HepG2 (cell line): Measurements from ENCODE around the gene IFNAR2. TPM values are rescaled to one million over a fixed set of nuclear protein-coding genes. Genes with fewer than 3 reads are reported as not detected.

Experiments
- EED ChIP-seq: sonication (generic); formaldehyde crosslinking; IDR thresholded peaks from 2 replicates; pipeline ENCODE4 v1.5.0; 2020; ENCODE audit warnings: mild to moderate bottlenecking, missing genetic modification reagents
- JUN ChIP-seq: sonication (generic); formaldehyde crosslinking; IDR thresholded peaks from 2 replicates; pipeline ENCODE4 v1.4.0; 2020; ENCODE audit warnings: mild to moderate bottlenecking, missing genetic modification reagents
- KAT7 ChIP-seq: IDR thresholded peaks from 2 replicates; pipeline ENCODE4 v1.6.1; 2018; ENCODE audit warnings: borderline replicate concordance, missing compliant biosample characterization
- NCOA1 ChIP-seq: sonication (generic); formaldehyde crosslinking; IDR thresholded peaks from 2 replicates; pipeline ENCODE4 v1.9.0; 2021; ENCODE audit warnings: missing genetic modification reagents
- ONECUT2 ChIP-seq: sonication (generic); formaldehyde crosslinking; IDR thresholded peaks from 2 replicates; pipeline ENCODE4 v1.4.0; 2020; ENCODE audit warnings: missing genetic modification reagents
- PCBP1 ChIP-seq: fragments of 200-400 bp; formaldehyde crosslinking; IDR thresholded peaks from 2 replicates; pipeline ENCODE4 v1.6.1; 2017; ENCODE audit warnings: mild to moderate bottlenecking, low read depth, low read length, borderline replicate concordance
- SIX1 ChIP-seq: sonication (generic); formaldehyde crosslinking; IDR thresholded peaks from 2 replicates; pipeline ENCODE4 v1.4.0; 2020; ENCODE audit warnings: missing genetic modification reagents, borderline replicate concordance
- SNAPC2 ChIP-seq: sonication (generic); formaldehyde crosslinking; IDR thresholded peaks from 2 replicates; pipeline ENCODE4 v1.8.1; 2022; ENCODE audit warnings: mild to moderate bottlenecking, missing genetic modification reagents
- SP5 ChIP-seq: IDR thresholded peaks from 2 replicates; pipeline ENCODE4 v1.6.1; 2016; ENCODE audit warnings: low read depth, borderline replicate concordance
- ZMYM2 ChIP-seq: sonication (generic); formaldehyde crosslinking; IDR thresholded peaks from 2 replicates; pipeline ENCODE4 v1.8.0; 2022; ENCODE audit warnings: mild to moderate bottlenecking, missing genetic modification reagents
- ZMYM4 ChIP-seq: sonication (generic); formaldehyde crosslinking; IDR thresholded peaks from 2 replicates; pipeline ENCODE4 v1.8.1; 2023; ENCODE audit warnings: mild to moderate bottlenecking, missing genetic modification reagents
- ZNF24 ChIP-seq: fragments of 450-650 bp; IDR thresholded peaks from 2 replicates; pipeline ENCODE4 v1.6.1; 2017; ENCODE audit warnings: antibody characterized with exemption, mild to moderate bottlenecking
- ZNF468 ChIP-seq: sonication (generic); formaldehyde crosslinking; IDR thresholded peaks from 2 replicates; pipeline ENCODE4 v1.8.0; 2022; ENCODE audit warnings: mild to moderate bottlenecking, moderate library complexity, missing genetic modification reagents
- ZNF552 ChIP-seq: sonication (generic); formaldehyde crosslinking; IDR thresholded peaks from 2 replicates; pipeline ENCODE4 v1.9.0; 2022; ENCODE audit warnings: missing genetic modification reagents, mild to moderate bottlenecking, borderline replicate concordance
- ZNF761 ChIP-seq: sonication (generic); formaldehyde crosslinking; conservative IDR thresholded peaks from 2 replicates; pipeline ENCODE4 v1.4.0; 2020; ENCODE audit warnings: mild to moderate bottlenecking, missing genetic modification reagents
- polyA plus RNA-seq, 8 experiments: library from polyadenylated mRNA; depleted of rRNA in 3 of 8; stranded (reverse) in 7 of 8; unstranded in 1 of 8; fragments of >200 nt; fragmentation: Illumina TruSeq in 4 of 8; extraction: Trizol in 4 of 8; gene quantifications; 2 replicates each; pipeline versions ENCODE4 v1.2.1 to v1.2.3, GENCODE V29; 2011 to 2016; ENCODE audit warnings: low read depth in 4 of 8, missing spikeins in 1 of 8, mixed read lengths in 1 of 8; ENCODE audit not compliant: insufficient read depth in 1 of 8
- total RNA-seq, 5 experiments: library from RNA; depleted of rRNA; stranded (reverse); fragments of >200 nt; fragmentation: Illumina TruSeq; extraction: Trizol; gene quantifications; 2 replicates each; pipeline ENCODE4 v1.2.3, GENCODE V29; 2016; ENCODE audit warnings: low read depth in 1 of 5
- TF ChIP-seq, protein P1 (sequence below): sonication (generic); formaldehyde crosslinking; IDR thresholded peaks from 2 replicates; pipeline ENCODE4 v1.5.1; 2020; ENCODE audit warnings: missing genetic modification reagents, mild to moderate bottlenecking, borderline replicate concordance
- TF ChIP-seq, protein P2 (sequence below): sonication (generic); formaldehyde crosslinking; IDR thresholded peaks from 2 replicates; pipeline ENCODE4 v1.5.1; 2020; ENCODE audit warnings: missing genetic modification reagents, mild to moderate bottlenecking, borderline replicate concordance
- TF ChIP-seq, protein P3 (sequence below): sonication (generic); formaldehyde crosslinking; IDR thresholded peaks from 2 replicates; pipeline ENCODE4 v1.4.0; 2020; ENCODE audit warnings: missing genetic modification reagents
- TF ChIP-seq, protein P4 (sequence below): IDR thresholded peaks from 2 replicates; pipeline ENCODE4 v1.6.1; 2012; ENCODE audit warnings: low read length, improper control_type of control experiment

IFNAR2 gene
- total and polyA plus RNA-seq, 2 of the 13 experiments (the other 11 are each of a cell fraction or from before 2014, with no cell fraction given): 5.1 to 24.1 TPM

DNA sequence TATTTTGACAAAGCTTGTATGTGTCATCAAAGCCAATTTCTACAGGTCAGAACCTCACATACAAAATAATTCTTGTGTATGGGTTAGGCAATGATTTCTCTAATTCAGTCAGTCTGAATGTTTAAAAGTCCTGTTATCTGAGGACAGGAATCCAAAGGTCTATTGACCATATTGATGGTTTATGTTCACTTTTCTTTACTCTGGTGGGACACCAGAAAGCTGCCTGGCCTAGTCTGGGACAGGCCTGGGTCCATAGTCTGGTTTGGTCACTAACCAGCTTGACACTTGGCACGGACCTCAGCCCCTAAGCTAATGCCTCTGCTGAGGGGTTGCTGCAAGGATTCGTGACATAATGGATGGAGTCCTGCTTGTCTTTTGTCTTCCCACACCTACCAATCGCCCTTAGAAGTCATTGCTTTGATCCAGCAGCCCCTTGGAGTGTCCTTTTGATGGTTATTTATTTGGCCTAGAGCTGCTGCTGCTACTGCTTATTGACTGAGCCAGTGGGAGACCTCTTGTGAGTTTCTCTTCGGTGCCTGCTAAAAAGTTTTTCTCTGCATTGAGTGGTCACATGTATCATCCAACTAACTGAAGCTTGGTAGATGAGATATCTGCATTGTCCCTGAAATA, 15.7 kb downstream of the IFNAR2 start (continued):
- TF ChIP-seq, protein P1, sequence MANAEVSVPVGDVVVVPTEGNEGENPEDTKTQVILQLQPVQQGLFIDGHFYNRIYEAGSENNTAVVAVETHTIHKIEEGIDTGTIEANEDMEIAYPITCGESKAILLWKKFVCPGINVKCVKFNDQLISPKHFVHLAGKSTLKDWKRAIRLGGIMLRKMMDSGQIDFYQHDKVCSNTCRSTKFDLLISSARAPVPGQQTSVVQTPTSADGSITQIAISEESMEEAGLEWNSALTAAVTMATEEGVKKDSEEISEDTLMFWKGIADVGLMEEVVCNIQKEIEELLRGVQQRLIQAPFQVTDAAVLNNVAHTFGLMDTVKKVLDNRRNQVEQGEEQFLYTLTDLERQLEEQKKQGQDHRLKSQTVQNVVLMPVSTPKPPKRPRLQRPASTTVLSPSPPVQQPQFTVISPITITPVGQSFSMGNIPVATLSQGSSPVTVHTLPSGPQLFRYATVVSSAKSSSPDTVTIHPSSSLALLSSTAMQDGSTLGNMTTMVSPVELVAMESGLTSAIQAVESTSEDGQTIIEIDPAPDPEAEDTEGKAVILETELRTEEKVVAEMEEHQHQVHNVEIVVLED: no peak
- TF ChIP-seq NCOA1 (no peak), SIX1 (CRISPR knock-in tag) (no peak), ZNF24 (no peak), KAT7 (no peak), PCBP1 (no peak), ZMYM2 (CRISPR knock-in tag) (no peak), SP5 (CRISPR knock-in tag) (no peak), ZNF761 (CRISPR knock-in tag) (no peak), EED (no peak), ZNF552 (CRISPR knock-in tag) (no peak), ONECUT2 (CRISPR knock-in tag) (no peak), ZNF468 (no peak), SNAPC2 (CRISPR knock-in tag) (no peak), ZMYM4 (CRISPR knock-in tag) (peak; percentile 54; the same call in 1 of the 2 replicates), JUN (CRISPR knock-in tag) (no peak)
- TF ChIP-seq, protein P2, sequence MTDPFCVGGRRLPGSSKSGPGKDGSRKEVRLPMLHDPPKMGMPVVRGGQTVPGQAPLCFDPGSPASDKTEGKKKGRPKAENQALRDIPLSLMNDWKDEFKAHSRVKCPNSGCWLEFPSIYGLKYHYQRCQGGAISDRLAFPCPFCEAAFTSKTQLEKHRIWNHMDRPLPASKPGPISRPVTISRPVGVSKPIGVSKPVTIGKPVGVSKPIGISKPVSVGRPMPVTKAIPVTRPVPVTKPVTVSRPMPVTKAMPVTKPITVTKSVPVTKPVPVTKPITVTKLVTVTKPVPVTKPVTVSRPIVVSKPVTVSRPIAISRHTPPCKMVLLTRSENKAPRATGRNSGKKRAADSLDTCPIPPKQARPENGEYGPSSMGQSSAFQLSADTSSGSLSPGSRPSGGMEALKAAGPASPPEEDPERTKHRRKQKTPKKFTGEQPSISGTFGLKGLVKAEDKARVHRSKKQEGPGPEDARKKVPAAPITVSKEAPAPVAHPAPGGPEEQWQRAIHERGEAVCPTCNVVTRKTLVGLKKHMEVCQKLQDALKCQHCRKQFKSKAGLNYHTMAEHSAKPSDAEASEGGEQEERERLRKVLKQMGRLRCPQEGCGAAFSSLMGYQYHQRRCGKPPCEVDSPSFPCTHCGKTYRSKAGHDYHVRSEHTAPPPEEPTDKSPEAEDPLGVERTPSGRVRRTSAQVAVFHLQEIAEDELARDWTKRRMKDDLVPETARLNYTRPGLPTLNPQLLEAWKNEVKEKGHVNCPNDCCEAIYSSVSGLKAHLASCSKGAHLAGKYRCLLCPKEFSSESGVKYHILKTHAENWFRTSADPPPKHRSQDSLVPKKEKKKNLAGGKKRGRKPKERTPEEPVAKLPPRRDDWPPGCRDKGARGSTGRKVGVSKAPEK (CRISPR knock-in tag): no peak
- TF ChIP-seq, protein P3, sequence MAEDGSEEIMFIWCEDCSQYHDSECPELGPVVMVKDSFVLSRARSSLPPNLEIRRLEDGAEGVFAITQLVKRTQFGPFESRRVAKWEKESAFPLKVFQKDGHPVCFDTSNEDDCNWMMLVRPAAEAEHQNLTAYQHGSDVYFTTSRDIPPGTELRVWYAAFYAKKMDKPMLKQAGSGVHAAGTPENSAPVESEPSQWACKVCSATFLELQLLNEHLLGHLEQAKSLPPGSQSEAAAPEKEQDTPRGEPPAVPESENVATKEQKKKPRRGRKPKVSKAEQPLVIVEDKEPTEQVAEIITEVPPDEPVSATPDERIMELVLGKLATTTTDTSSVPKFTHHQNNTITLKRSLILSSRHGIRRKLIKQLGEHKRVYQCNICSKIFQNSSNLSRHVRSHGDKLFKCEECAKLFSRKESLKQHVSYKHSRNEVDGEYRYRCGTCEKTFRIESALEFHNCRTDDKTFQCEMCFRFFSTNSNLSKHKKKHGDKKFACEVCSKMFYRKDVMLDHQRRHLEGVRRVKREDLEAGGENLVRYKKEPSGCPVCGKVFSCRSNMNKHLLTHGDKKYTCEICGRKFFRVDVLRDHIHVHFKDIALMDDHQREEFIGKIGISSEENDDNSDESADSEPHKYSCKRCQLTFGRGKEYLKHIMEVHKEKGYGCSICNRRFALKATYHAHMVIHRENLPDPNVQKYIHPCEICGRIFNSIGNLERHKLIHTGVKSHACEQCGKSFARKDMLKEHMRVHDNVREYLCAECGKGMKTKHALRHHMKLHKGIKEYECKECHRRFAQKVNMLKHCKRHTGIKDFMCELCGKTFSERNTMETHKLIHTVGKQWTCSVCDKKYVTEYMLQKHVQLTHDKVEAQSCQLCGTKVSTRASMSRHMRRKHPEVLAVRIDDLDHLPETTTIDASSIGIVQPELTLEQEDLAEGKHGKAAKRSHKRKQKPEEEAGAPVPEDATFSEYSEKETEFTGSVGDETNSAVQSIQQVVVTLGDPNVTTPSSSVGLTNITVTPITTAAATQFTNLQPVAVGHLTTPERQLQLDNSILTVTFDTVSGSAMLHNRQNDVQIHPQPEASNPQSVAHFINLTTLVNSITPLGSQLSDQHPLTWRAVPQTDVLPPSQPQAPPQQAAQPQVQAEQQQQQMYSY (CRISPR knock-in tag): no peak
- TF ChIP-seq, protein P4, sequence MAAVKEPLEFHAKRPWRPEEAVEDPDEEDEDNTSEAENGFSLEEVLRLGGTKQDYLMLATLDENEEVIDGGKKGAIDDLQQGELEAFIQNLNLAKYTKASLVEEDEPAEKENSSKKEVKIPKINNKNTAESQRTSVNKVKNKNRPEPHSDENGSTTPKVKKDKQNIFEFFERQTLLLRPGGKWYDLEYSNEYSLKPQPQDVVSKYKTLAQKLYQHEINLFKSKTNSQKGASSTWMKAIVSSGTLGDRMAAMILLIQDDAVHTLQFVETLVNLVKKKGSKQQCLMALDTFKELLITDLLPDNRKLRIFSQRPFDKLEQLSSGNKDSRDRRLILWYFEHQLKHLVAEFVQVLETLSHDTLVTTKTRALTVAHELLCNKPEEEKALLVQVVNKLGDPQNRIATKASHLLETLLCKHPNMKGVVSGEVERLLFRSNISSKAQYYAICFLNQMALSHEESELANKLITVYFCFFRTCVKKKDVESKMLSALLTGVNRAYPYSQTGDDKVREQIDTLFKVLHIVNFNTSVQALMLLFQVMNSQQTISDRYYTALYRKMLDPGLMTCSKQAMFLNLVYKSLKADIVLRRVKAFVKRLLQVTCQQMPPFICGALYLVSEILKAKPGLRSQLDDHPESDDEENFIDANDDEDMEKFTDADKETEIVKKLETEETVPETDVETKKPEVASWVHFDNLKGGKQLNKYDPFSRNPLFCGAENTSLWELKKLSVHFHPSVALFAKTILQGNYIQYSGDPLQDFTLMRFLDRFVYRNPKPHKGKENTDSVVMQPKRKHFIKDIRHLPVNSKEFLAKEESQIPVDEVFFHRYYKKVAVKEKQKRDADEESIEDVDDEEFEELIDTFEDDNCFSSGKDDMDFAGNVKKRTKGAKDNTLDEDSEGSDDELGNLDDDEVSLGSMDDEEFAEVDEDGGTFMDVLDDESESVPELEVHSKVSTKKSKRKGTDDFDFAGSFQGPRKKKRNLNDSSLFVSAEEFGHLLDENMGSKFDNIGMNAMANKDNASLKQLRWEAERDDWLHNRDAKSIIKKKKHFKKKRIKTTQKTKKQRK: no peak
